Smooth muscle cell of trachea (primary cell): ENCODE measurements around the gene TRIM75. TPM values are rescaled to one million over a fixed set of nuclear protein-coding genes. Genes with fewer than 3 reads are reported as not detected.

Experiments used
- total RNA-seq: library from RNA; depleted of rRNA; stranded (reverse); fragments of >200 nt; gene quantifications from 2 replicates; pipeline ENCODE4 v1.2.1, GENCODE V29; 2014

The TRIM75 gene
- total RNA-seq, result not detected in 2 replicates

GRCh38 chr4:165053645-165054044, at the start of gene TRIM75:
Gene TRIM75 (plus strand): TSS chr4:165053866. CDS start chr4:165059148, 5,282 bp downstream.

GRCh38 chr4:165031436-165032211, 22.0 kb upstream of the TRIM75 start, which contains the start of gene TRIM60:
Gene TRIM60 (plus strand): TSS chr4:165031999. CDS start chr4:165040073, 8,074 bp downstream.

Other genes with a start within 250 kb of the TRIM75 start
- gene APELA, start 176.7 kb upstream of the TRIM75 start, total RNA-seq, result not detected in 2 replicates
- gene TRIM61, start 76.2 kb upstream of the TRIM75 start, total RNA-seq, result 2.3 and 5.0 TPM in 2 replicates
- gene TRIM60, start 21.9 kb upstream of the TRIM75 start, total RNA-seq, result not detected in 2 replicates
- 5.3 and 8.7 TPM in 2 replicates for gene TMEM192, start 59.0 kb downstream of the TRIM75 start, total RNA-seq
- gene KLHL2, start 153.7 kb downstream of the TRIM75 start, total RNA-seq, result 15.9 and 21.2 TPM in 2 replicates